ENCODE results near the gene NLRP3. TPM values are rescaled to one million over a fixed set of nuclear protein-coding genes. Genes with fewer than 3 reads are reported as not detected.
"Not testable (repeated sequence)": the region's sequence is repeated elsewhere in the genome, so short reads cannot be mapped to it uniquely, and the experiment has no call there.

Gene NLRP3
- total and polyA plus RNA-seq, 2 experiments from 2014 or later, result 0.13 TPM; not detected in 1

GRCh38 chr1:247472035-247472434 lies 56.1 kb downstream of the NLRP3 start:
- 83% methylated on average over 1 of the region's 1 CpG for WGBS (ENCODE audit: low lambda C conversion rate, missing lambda C conversion rate)
- no peak for DNase-seq (ENCODE audit: low spot score)
- no peaks in the 10 kb centered on the region for H3K9me3 ChIP-seq (ENCODE audit: low read depth)
- H2AFZ ChIP-seq, result no peak overlapping the region
- no peak overlapping the region for H3K4me2 ChIP-seq
- H3K36me3 ChIP-seq (replicated peaks; ENCODE audit: insufficient read depth, low read depth), result no peaks in the 10 kb centered on the region
- no peaks in the 10 kb centered on the region for H4K20me1 ChIP-seq (ENCODE audit: insufficient read depth, poor library complexity, severe bottlenecking)
- no peak overlapping the region for H3K4me3 ChIP-seq
- no peak overlapping the region for H3K27ac ChIP-seq
- H3K79me2 ChIP-seq, result no peaks in the 10 kb centered on the region
- TF ChIP-seq EZH2 (IDR thresholded peaks at IDR 0.05; ENCODE audit: borderline replicate concordance) (no peak), EZH2phosphoT487 (IDR thresholded peaks at IDR 0.05; ENCODE audit: low read depth, severe bottlenecking, unreplicated experiment) (no peak)
- H3K4me1 ChIP-seq (ENCODE audit: insufficient read depth), result no peaks in the 10 kb centered on the region
- no peaks in the 10 kb centered on the region for H3K27me3 ChIP-seq
- no peaks in the 10 kb centered on the region for H3K9me2 ChIP-seq (replicated peaks; ENCODE audit: insufficient read depth)

GRCh38 chr1:247474367-247474766 lies 58.4 kb downstream of the NLRP3 start:
- Histone ChIP-seq H3K4me3 (no peak overlapping the region), H3K36me3 (replicated peaks; ENCODE audit: insufficient read depth, low read depth) (no peaks in the 10 kb centered on the region), H4K20me1 (ENCODE audit: insufficient read depth, poor library complexity, severe bottlenecking) (no peaks in the 10 kb centered on the region), H3K4me1 (ENCODE audit: insufficient read depth) (no peaks in the 10 kb centered on the region), H3K27me3 (no peaks in the 10 kb centered on the region), H3K9me2 (replicated peaks; ENCODE audit: insufficient read depth) (no peaks in the 10 kb centered on the region), H3K79me2 (no peaks in the 10 kb centered on the region), H2AFZ (no peak overlapping the region), H3K9me3 (ENCODE audit: low read depth) (no peaks in the 10 kb centered on the region), H3K27ac (no peak overlapping the region), H3K4me2 (no peak overlapping the region)
- WGBS (ENCODE audit: low lambda C conversion rate, missing lambda C conversion rate), result 70% methylated on average over 3 of the region's 3 CpGs
- DNase-seq (ENCODE audit: low spot score), result no peak
- TF ChIP-seq EZH2phosphoT487 (IDR thresholded peaks at IDR 0.05; ENCODE audit: low read depth, severe bottlenecking, unreplicated experiment) (no peak), CTCF (IDR thresholded peaks at IDR 0.05; ENCODE audit: poor library complexity) (no peak), EZH2 (IDR thresholded peaks at IDR 0.05; ENCODE audit: borderline replicate concordance) (no peak)

GRCh38 chr1:247475793-247476192 lies 59.8 kb downstream of the NLRP3 start:
- Histone ChIP-seq H3K4me3 (no peak overlapping the region), H4K20me1 (ENCODE audit: insufficient read depth, poor library complexity, severe bottlenecking) (no peaks in the 10 kb centered on the region), H3K9me2 (replicated peaks; ENCODE audit: insufficient read depth) (no peaks in the 10 kb centered on the region), H3K27me3 (no peaks in the 10 kb centered on the region), H3K36me3 (replicated peaks; ENCODE audit: insufficient read depth, low read depth) (no peaks in the 10 kb centered on the region), H3K9me3 (ENCODE audit: low read depth) (no peaks in the 10 kb centered on the region), H3K4me2 (no peak overlapping the region), H3K27ac (no peak overlapping the region), H2AFZ (no peak overlapping the region), H3K79me2 (no peaks in the 10 kb centered on the region), H3K4me1 (ENCODE audit: insufficient read depth) (no peaks in the 10 kb centered on the region)
- 89% methylated on average over 2 of the region's 2 CpGs for WGBS (ENCODE audit: low lambda C conversion rate, missing lambda C conversion rate)
- TF ChIP-seq EZH2 (IDR thresholded peaks at IDR 0.05; ENCODE audit: borderline replicate concordance) (no peak), EZH2phosphoT487 (IDR thresholded peaks at IDR 0.05; ENCODE audit: low read depth, severe bottlenecking, unreplicated experiment) (no peak), CTCF (IDR thresholded peaks at IDR 0.05; ENCODE audit: poor library complexity) (no peak)
- no peak for DNase-seq (ENCODE audit: low spot score)

- H3K4me3 ChIP-seq; H3K4me1 ChIP-seq (ENCODE audit: insufficient read depth); H3K27me3 ChIP-seq; H3K27ac ChIP-seq; H3K4me2 ChIP-seq; H3K9me2 ChIP-seq (replicated peaks; ENCODE audit: insufficient read depth); H3K9me3 ChIP-seq (ENCODE audit: low read depth); H3K79me2 ChIP-seq; H2AFZ ChIP-seq; H3K36me3 ChIP-seq (replicated peaks; ENCODE audit: insufficient read depth, low read depth); DNase-seq (ENCODE audit: low spot score); H4K20me1 ChIP-seq (ENCODE audit: insufficient read depth, poor library complexity, severe bottlenecking): not testable (repeated sequence)
- WGBS (ENCODE audit: low lambda C conversion rate, missing lambda C conversion rate), result 67% methylated on average over 6 of the region's 6 CpGs
Measured at GRCh38 chr1:247476328-247477058, 60.5 kb downstream of the NLRP3 start.
